ENCODE measurements around the gene RSPH6A. TPM values are rescaled to one million over a fixed set of nuclear protein-coding genes. Genes with fewer than 3 reads are reported as not detected.

RSPH6A gene
- polyA plus RNA-seq, 1 of the 3 experiments (the other 2 are of a cell fraction): 0.02 TPM

- no peaks in the 10 kb centered on the region for H3K79me2 ChIP-seq (ENCODE audit: insufficient read depth)
- TF ChIP-seq SIN3A (IDR thresholded peaks at IDR 0.05; ENCODE audit: borderline replicate concordance, low read depth, low read length) (no peak), TAF1 (IDR thresholded peaks at IDR 0.05; ENCODE audit: borderline replicate concordance, low read depth, low read length) (no peak), USF2 (IDR thresholded peaks at IDR 0.05; ENCODE audit: borderline replicate concordance, low read depth, low read length) (no peak), GATA2 (CRISPR knock-in tag; IDR thresholded peaks at IDR 0.05) (no peak), RXRA (IDR thresholded peaks at IDR 0.05; ENCODE audit: borderline replicate concordance, low read depth) (no peak), CHD2 (IDR thresholded peaks at IDR 0.05; ENCODE audit: low read length, partially characterized antibody) (no peak), FOSL2 (IDR thresholded peaks at IDR 0.05; ENCODE audit: borderline replicate concordance, low read depth) (no peak), ELF1 (IDR thresholded peaks at IDR 0.05) (no peak), USF1 (IDR thresholded peaks at IDR 0.05; ENCODE audit: borderline replicate concordance, low read depth) (no peak), POLR2AphosphoS5 (IDR thresholded peaks at IDR 0.05; ENCODE audit: low read depth, low read length) (no peak), PBX3 (IDR thresholded peaks at IDR 0.05) (no peak), JUND (IDR thresholded peaks at IDR 0.05) (no peak), RCOR1 (IDR thresholded peaks at IDR 0.05; ENCODE audit: low read length) (no peak)
- H3K4me3 ChIP-seq (ENCODE audit: low read depth in 2 of 2, low read length in 1 of 2): no peak overlapping the region
- no peaks in the 10 kb centered on the region for H3K9me2 ChIP-seq
- H4K20me1 ChIP-seq (ENCODE audit: insufficient read depth): no peaks in the 10 kb centered on the region
- peaks cover 0 to 17% of the 10 kb centered on the region in 2 experiments; a peak in 1 of 4 replicates for H3K4me1 ChIP-seq (ENCODE audit: control insufficient read depth in 1 of 2, insufficient read depth in 2 of 2, low read depth in 1 of 2, low read length in 1 of 2)
- CTCF ChIA-PET: interaction anchor here (0.5 to 1.5 kb wide), 3 partner anchors 35 to 278 kb away, joined by 3 read pairs; no protein-coding TSS in a partner anchor
- H3K9ac ChIP-seq: no peak overlapping the region
- H3K27me3 ChIP-seq (ENCODE audit: insufficient read depth): no peaks in the 10 kb centered on the region
- no peak overlapping the region for H2AFZ ChIP-seq (ENCODE audit: low read depth)
- WGBS (ENCODE audit: low lambda C conversion rate): 83% methylated on average over 18 of the region's 27 CpGs
- POLR2A ChIA-PET: no interaction called here
- no peaks in the 10 kb centered on the region for H3K9me3 ChIP-seq
- DNase-seq: peak; percentile 25
- peaks cover under 1% of the 10 kb centered on the region for H3F3A ChIP-seq (replicated peaks; ENCODE audit: insufficient read depth)
- H3K36me3 ChIP-seq (replicated peaks in 1 of 2; ENCODE audit: control insufficient read depth in 1 of 2, insufficient read depth in 2 of 2, low read length in 1 of 2): no peaks in the 10 kb centered on the region
- H3K4me2 ChIP-seq: no peak overlapping the region
- H3K27ac ChIP-seq (ENCODE audit: low read depth in 2 of 2, low read length in 1 of 2): no peak overlapping the region
Measured at GRCh38 chr19:45763691-45764294, 51.3 kb downstream of the RSPH6A start.

- CTCF ChIA-PET: interaction anchor here (0.5 to 1.5 kb wide), 3 partner anchors 36 to 277 kb away, joined by 3 read pairs; no protein-coding TSS in a partner anchor
- TF ChIP-seq ZBTB33 (IDR thresholded peaks at IDR 0.05; ENCODE audit: borderline replicate concordance, low read depth) (no peak), GABPA (IDR thresholded peaks at IDR 0.05; ENCODE audit: low read depth) (no peak), EZH2phosphoT487 (IDR thresholded peaks at IDR 0.05; ENCODE audit: borderline replicate concordance, low read depth) (no peak), RXRA (IDR thresholded peaks at IDR 0.05; ENCODE audit: borderline replicate concordance, low read depth) (no peak), YY1 (IDR thresholded peaks at IDR 0.05; ENCODE audit: low read depth) (no peak), REST (IDR thresholded peaks at IDR 0.05; ENCODE audit: low read depth, low read length) (no peak)
Measured at GRCh38 chr19:45762870-45763631, 52.1 kb downstream of the RSPH6A start.

More at GRCh38 chr19:45762870-45763631, 52.1 kb downstream of the RSPH6A start:
- peak; percentile 23 for DNase-seq
- Histone ChIP-seq H3K4me1 (ENCODE audit: control insufficient read depth in 1 of 2, insufficient read depth in 2 of 2, low read depth in 1 of 2, low read length in 1 of 2) (peaks cover 0 to 17% of the 10 kb centered on the region in 2 experiments; a peak in 1 of 4 replicates), H3K79me2 (ENCODE audit: insufficient read depth) (no peaks in the 10 kb centered on the region), H3K4me2 (no peak overlapping the region), H2AFZ (ENCODE audit: low read depth) (no peak overlapping the region), H3K4me3 (ENCODE audit: low read depth in 2 of 2, low read length in 1 of 2) (no peak overlapping the region), H3K9me3 (no peaks in the 10 kb centered on the region), H3K9me2 (no peaks in the 10 kb centered on the region), H4K20me1 (ENCODE audit: insufficient read depth) (no peaks in the 10 kb centered on the region), H3K36me3 (replicated peaks in 1 of 2; ENCODE audit: control insufficient read depth in 1 of 2, insufficient read depth in 2 of 2, low read length in 1 of 2) (no peaks in the 10 kb centered on the region), H3F3A (replicated peaks; ENCODE audit: insufficient read depth) (no peaks in the 10 kb centered on the region), H3K27ac (ENCODE audit: low read depth in 2 of 2, low read length in 1 of 2) (no peak overlapping the region), H3K27me3 (ENCODE audit: insufficient read depth) (no peaks in the 10 kb centered on the region), H3K9ac (no peak overlapping the region)
- WGBS (ENCODE audit: low lambda C conversion rate): 93% methylated on average over 8 of the region's 15 CpGs
- POLR2A ChIA-PET: no interaction called here
